ACHN (cell line): ENCODE results near the gene DDX11.
"Not testable (repeated sequence)": the region's sequence is repeated elsewhere in the genome, so short reads cannot be mapped to it uniquely, and the experiment has no call there.

ENCODE experiments used
- DNase-seq: peaks from one replicate; pipeline ENCODE4 v3.0.0-alpha.2; 2015
- in situ Hi-C: cut with HindIII; loops from 2 replicates; pipeline ENCODE4 v1.10.0; 2017; ENCODE audit warnings: low sequenced_read_pairs, low pct_ligation_motif_present, low pct_unique_long_range_greater_than_20kb

Gene DDX11

DNA sequence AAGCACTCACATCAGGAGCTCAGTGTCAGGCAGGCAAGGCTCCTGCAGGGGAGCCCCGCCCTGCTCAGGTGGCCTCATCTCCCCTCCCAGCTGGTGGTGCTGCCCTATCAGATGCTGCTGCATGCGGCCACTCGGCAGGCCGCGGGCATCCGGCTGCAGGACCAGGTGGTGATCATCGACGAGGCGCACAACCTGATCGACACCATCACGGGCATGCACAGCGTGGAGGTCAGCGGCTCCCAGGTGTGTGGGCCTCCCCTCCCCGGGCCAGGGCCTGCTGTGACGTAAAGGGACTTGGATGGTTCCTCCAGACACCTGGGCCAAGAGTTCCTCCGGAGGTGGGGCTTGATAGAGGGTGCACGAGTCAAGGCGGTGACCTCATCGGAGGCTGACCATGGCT lies 18.0 kb downstream of the DDX11 start:
- in situ Hi-C loops, DNase-seq: not testable (repeated sequence)

DNA sequence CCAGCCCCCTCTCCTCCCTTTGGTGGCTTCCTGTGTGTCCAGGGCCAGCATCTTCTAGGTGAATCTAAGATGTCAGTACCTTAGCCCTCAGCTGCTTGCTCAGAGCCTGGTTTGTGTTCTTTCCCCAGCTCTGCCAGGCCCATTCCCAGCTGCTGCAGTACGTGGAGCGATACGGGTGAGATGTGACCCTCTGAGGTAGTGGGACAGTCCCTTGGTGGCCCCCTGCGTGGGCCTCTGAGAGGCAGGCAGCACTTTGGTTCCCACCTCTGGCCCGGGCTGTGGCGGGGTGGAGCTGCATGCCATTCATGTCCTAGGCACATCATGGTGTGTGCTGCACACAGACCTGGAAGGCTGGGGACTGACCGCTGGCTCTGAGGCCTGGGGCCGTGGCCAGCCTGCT lies 19.1 kb downstream of the DDX11 start:
- in situ Hi-C loops, DNase-seq: not testable (repeated sequence)

DNA sequence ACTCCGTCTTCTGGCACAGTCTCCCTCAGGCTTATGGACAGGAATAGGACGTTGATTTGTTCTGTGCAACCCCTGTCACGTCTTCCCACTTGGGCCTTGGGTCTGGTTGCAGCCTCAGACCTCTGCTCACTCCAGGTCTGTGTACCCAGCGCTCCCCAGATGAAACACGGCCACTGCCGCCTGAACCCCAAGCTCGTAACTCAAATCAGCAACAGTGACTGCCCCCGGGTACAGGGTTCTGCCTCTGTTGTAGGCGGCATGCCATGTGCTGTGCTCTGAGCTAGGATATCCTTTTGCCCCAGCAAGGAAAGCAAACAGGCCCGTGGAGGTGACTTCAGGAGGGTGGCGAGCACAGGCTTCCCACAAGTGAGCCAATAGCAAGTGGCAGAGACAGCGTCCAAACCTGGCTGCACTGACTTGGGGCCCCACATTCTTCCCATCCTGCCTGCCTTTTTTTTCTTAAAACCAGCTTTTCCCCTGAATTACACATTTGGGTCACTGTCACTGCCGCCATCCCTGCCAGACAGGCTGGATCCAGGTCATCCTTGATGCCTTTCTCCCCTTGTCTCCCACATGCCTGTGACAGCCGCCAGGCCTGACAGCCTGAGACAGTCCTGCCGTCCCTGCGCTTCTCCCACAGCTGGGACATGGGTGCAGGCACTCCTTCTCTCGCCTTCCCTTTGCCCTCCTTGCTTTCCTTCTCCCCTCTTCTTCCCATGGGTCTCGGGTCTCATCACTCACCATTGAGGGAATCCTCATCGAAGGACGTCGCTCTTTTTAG lies 21.6 kb downstream of the DDX11 start:
- in situ Hi-C loops, DNase-seq: not testable (repeated sequence)

DNA sequence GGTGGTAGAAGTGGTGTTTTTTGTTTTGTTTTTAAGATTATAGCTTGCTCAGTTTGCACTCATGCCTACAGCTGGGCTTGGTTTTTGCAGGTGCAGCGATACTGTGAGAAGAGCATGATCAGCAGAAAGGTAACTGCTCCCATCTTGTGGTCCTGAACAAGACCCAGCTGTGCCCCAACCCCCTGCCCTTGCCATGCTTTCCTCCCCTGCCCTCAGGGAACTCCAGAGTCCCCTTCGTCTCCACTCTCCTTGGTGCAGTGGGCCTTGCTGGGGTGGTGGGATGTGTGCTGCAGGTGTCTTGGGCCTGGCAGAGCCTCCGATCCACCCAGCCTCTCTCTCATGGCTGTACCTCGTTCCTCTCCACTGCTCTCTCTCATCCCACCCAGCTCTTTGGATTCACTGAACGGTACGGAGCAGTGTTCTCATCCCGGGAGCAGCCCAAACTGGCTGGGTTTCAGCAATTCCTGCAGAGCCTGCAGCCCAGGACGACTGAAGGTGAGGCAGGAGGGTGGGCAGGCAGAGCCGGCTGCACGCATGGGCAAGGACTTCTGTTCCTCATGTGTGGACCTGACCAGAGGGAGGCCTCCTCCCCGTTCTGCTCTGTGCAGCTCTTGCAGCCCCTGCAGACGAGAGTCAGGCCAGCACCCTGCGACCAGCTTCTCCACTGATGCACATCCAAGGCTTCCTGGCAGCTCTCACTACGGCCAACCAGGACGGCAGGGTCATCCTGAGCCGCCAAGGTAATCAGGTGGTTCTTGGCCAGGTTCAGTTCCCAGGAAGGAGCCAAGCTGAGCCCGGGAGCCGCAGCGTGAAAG lies 22.8 kb downstream of the DDX11 start:
- DNase-seq, in situ Hi-C loops: not testable (repeated sequence)

DNA sequence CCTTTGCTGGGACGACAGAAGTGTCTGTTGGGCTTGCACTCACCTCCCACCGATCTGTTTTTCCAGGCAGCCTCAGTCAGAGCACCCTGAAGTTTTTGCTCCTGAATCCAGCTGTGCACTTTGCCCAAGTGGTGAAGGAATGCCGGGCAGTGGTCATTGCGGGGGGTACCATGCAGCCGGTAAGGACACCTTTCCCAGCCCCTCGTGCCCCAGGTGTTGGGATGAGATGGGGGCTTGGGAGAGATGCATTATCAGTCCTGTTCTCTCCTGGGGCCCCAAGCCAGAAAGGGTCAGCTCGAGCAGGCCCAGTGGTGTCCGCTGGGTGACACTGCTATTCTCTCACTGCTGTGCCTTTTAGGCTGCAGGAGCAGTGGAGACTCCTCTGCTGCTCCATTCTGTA lies 24.2 kb downstream of the DDX11 start:
- in situ Hi-C loops, DNase-seq: not testable (repeated sequence)

DNA sequence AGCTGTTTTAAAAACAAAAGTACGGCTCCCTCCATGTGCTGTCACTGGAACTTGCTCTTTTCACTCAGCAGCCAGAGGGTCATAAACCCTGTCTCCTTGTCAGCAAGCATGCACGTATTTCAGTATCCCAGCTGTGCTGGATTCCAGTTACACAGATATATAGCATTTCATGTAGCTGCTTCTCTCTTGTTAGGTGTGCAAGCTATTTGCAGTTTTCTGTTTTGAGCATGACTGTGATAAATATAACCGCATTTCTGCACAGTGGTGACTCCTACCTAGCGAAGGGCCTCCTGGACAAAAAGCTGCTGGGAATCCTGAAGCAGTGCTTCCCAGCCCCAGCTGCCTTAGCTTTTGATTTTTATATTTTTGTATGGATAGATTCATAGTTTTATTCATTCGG lies 24.7 kb downstream of the DDX11 start:
- in situ Hi-C loops, result not testable (repeated sequence)

DNA sequence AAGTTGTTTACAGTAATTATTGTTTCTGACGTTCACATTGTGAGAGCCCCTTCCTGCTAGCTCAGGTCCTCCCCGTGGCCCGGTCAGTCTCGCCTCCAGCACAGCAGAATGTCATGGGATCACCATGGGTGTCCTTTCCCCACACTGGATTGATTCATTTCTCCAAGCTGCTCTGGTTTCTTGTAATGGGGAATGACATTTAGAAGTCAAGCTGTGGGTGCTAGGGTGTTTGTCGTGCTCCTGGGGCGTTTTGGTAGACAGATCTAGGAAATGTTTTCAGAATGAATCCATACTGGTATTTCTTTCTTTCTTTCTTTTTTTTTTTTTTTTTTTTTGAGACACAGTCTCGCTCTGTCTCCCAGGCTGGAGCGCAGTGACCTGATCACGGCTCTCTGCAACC lies 25.1 kb downstream of the DDX11 start:
- DNase-seq, in situ Hi-C loops: not testable (repeated sequence)

More for the DNA sequence above, 24.7 kb downstream of the DDX11 start:
- not testable (repeated sequence) for DNase-seq

DNA sequence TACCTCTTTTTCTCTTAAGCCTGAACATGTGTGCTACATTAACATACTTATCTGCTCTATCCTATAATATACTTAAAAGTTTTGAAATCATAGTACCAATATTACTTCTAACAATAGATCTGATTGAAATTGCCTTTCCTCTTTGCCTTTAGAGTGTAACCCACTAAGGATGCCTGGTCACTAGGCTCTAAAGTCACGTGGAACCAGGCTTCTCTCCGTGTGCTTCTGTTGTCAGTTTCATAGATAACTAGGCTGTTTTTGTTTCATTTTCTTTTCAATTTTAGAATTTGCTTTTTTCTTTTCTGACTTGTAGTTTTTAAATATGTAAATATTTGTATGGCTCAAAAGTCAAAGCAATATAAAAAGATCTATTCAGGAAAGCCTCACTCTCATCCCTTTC lies 25.8 kb downstream of the DDX11 start:
- DNase-seq, in situ Hi-C loops: not testable (repeated sequence)

DNA sequence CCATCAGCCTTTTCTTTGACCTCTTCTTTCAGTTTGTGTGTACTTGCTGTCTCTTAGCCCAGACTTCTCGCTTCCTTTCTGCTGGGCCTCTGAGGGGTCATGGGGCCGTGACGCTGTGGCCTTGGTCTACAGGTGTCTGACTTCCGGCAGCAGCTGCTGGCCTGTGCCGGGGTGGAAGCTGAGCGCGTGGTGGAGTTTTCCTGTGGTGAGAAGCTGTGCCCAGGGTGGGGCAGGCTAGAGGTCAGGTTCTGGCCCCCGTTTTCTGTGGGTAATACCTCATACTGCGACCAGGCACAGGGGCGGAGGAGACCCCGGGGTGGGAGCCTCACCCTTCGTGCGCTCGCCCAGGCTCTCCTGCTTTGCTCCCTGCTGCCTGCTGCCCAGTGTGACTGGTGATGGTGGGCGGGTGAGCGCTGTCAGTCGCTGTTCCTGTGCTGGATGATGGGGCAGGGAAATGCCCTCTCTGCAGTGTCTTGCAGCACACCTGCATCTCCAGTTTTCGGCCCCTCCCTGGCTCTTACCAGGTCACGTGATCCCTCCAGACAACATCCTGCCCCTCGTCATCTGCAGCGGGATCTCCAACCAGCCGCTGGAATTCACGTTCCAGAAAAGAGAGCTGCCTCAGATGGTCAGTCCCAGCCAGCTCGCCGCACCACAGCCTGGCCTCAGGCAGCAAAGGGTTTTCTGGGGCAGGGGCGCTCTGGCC lies 27.0 kb downstream of the DDX11 start:
- in situ Hi-C loops, DNase-seq: not testable (repeated sequence)

DNA sequence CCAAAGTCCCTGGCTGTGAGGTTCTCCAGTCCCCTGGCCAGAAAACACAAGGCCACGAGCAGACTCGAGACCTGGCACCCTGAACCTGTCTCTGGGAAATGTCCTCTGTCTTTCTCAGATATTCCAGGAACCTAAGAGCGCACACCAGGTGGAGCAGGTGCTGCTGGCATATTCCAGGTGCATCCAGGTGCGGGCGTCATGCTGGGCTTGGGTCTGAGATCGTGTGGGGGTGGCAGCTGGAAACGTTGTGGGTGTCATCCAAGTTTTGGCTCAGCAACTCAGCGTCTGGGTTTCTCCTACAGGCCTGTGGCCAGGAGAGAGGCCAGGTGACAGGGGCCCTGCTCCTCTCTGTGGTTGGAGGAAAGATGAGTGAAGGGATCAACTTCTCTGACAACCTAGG lies 28.5 kb downstream of the DDX11 start:
- DNase-seq, in situ Hi-C loops: not testable (repeated sequence)

DNA sequence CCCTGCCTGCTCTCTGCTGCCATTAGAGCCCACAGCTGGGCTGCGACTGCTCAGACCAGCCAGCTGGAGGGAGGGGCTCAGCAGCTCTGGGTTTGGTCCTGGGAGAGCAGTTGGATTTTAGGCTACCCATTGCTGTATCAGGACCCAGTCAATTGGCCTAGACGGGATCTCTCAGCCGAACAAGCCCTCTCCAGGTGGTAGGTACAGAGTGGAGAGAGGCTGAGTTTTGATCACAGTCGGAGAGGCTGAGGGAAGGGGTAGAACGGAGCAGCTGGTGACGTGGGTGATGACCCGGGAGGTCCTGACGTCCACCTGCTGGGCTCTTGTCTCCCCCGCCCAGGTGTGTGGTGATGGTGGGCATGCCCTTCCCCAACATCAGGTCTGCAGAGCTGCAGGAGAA lies 28.9 kb downstream of the DDX11 start:
- in situ Hi-C loops, DNase-seq: not testable (repeated sequence)

DNA sequence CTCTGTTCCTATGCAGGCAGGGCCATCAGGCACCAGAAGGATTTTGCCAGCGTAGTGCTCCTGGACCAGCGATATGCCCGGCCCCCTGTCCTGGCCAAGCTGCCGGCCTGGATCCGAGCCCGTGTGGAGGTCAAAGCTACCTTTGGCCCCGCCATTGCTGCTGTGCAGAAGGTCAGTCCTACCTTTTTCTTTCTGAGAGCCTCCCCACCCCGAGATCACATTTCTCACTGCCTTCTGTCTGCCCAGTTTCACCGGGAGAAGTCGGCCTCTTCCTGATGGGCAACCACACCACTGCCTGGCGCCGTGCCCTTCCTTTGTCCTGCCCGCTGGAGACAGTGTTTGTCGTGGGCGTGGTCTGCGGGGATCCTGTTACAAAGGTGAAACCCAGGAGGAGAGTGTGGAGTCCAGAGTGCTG lies 29.9 kb downstream of the DDX11 start:
- in situ Hi-C loops, result not testable (repeated sequence)

DNA sequence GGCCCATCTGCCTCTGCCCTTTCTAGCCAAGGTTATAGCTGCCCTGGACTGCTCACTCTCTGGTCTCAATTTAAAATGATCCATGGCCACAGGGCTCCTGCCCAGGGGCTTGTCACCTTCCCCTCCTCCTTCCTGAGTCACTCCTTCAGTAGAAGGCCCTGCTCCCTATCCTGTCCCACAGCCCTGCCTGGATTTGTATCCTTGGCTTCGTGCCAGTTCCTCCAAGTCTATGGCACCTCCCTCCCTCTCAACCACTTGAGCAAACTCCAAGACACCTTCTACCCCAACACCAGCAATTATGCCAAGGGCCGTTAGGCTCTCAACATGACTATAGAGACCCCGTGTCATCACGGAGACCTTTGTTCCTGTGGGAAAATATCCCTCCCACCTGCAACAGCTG lies 30.6 kb downstream of the DDX11 start:
- in situ Hi-C loops, DNase-seq: not testable (repeated sequence)

More for the DNA sequence above, 29.9 kb downstream of the DDX11 start:
- DNase-seq, result not testable (repeated sequence)

DNA sequence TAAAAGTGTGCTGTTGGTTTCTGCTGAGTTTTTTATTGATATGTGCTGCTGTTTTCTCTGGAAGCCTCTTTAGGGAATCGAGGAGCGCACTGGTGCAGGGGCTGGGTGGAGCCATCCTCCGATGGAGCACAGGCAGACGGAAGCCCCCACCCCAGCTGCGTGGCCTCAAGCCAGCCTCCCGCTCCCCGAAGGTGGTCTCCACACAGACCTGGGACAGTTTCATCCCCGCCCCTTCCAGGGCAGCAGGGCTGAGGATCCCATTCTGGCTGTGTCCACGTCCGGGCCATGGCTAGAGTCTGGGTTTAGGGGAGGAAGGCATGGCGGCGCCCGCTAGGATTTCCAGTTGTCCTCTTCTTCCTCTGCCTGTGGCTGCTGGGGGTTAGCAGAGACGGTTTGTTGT lies 31.1 kb downstream of the DDX11 start:
- in situ Hi-C loops, DNase-seq: not testable (repeated sequence)

DNA sequence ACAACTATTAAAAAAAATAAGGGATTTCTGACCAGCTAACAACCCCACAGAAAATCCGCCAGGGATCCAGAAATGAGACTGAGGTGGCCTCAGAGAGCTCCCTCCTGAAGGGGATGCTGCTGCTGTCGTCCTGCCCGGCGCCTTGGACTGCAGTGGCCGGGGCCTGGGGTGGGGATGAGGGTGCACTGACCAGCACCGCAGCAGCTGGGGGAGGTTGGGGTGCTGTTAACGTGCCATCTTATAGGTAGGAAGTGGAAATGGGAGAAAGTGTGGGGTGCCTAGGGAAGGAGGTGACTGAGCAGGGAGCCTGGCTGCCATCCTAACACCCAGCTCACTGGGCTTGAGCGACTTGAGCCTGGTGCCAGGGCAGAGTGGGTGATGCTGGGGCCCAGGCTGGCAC lies 32.0 kb downstream of the DDX11 start:
- DNase-seq, result no peak
- in situ Hi-C loops, result no loop called here

DNA sequence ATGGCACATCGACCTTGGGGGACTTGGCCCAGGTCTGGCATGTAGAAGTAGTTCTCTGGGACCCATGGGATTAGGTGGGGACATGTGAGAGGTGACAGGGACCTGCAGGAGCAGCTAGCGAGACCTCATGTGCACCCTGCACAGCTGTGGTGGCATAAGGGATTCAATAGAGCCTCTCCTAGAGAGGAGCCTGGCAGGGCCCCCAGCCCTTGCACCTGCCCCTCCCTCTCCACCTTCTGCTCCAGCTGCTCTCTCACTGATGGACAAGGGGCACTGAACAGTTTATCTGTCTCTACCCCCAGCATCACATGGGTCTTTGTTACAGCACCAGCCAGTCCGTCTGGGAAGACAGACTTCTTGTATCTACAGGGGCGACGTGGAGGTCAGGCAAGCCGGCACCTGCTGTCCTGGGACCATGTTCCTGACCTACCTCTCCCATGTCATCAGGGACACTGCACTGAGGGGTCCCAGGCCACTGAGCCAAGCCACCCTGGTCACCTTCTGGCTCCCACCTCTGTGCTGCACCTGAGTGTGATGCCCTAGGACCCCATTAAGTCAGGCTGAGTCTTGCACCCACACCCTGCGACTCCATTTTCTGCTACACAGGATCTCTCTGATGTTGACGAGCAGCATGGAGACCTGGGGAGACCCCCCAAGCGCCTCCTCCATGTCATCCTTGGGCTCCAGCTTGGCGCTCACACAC lies 32.6 kb downstream of the DDX11 start:
- DNase-seq, result no peak
- in situ Hi-C loops, result no loop called here

DNA sequence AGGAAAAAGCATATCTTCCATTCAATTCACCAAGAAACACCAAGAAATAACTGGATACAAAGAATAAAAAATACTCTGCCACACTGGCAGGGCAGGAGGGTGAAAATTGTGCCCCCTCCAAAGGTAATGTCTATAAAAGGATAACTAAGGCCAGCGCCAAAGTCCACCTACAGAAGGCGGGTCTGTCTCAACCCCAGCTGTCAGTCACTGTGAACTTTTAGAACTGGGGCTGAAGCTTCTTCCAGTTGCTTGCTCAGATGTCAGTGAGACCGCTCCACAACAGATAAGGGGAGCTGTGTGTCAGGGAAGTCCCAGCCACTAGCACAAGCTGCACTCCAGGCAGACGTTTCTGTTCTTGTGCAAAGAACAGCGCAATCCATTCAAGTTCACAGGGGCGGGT lies 36.1 kb downstream of the DDX11 start:
- in situ Hi-C loops, DNase-seq: not testable (repeated sequence)

DNA sequence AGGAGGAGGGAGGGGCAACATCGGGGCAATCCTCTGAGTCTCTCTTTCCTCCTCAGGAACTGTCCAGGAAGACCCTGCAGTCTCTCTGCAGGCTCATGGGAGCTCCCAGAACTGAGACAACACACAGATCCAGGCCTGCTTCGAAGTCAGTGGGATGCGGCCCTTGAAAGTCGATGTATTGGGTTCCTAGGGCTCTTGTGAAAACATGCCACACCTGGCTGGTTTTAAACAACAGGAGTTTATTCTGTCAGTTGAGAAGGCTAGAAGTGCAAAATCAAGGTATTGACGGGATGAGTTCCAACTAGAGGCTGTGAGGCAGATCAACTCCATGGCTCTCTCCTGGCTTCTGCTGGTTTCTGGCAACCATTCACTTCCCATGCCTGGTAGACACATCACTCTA lies 36.6 kb downstream of the DDX11 start:
- DNase-seq, in situ Hi-C loops: not testable (repeated sequence)
